Measurements from ENCODE around the gene CFAP107. TPM values are rescaled to one million over a fixed set of nuclear protein-coding genes. Genes with fewer than 3 reads are reported as not detected.

CFAP107 gene
- total and polyA plus RNA-seq, 2 of the 4 experiments (the other 2 are of a cell fraction) = not detected

- Histone ChIP-seq H3K14ac (replicated peaks; ENCODE audit: low read depth, low read length) (no peak overlapping the region), H2BK20ac (ENCODE audit: low read depth, low read length) (no peak overlapping the region), H3K9me3 (ENCODE audit: control insufficient read depth, insufficient read depth, low read length) (peaks cover 25% of the 10 kb centered on the region), H3K9ac (ENCODE audit: low read depth, low read length) (no peak overlapping the region), H2BK5ac (ENCODE audit: low read depth, low read length, poor library complexity, severe bottlenecking) (no peak overlapping the region), H3K79me1 (ENCODE audit: low read depth in 1 of 2, low read length in 2 of 2) (no peaks in the 10 kb centered on the region), H2AK5ac (ENCODE audit: low read depth, low read length) (no peak overlapping the region), H3K27me3 (ENCODE audit: control insufficient read depth, insufficient read depth, low read length) (no peaks in the 10 kb centered on the region), H3K27ac (ENCODE audit: insufficient read depth, low read length) (no peak overlapping the region), H3K9me1 (ENCODE audit: insufficient read depth, low read length) (no peaks in the 10 kb centered on the region), H2BK15ac (ENCODE audit: low read depth, low read length) (no peak overlapping the region), H2AFZ (replicated peaks; ENCODE audit: low read length, poor library complexity) (no peak overlapping the region), H3K18ac (ENCODE audit: low read depth, low read length) (no peak overlapping the region), H4K20me1 (ENCODE audit: insufficient read depth, low read length) (no peaks in the 10 kb centered on the region), H3K4ac (ENCODE audit: low read depth, low read length) (no peak overlapping the region), H2AK9ac (replicated peaks; ENCODE audit: low read depth, low read length, poor library complexity) (no peak overlapping the region), H4K91ac (ENCODE audit: insufficient read depth, low read depth, low read length) (no peak overlapping the region), H3K23ac (ENCODE audit: low read depth, low read length) (no peak overlapping the region), H3K36me3 (ENCODE audit: control insufficient read depth, insufficient read depth, low read length) (no peaks in the 10 kb centered on the region), H3K56ac (ENCODE audit: extremely low read depth, insufficient read depth, low read length) (no peak overlapping the region), H3K4me1 (ENCODE audit: control insufficient read depth, insufficient read depth, low read length) (no peaks in the 10 kb centered on the region), H2BK120ac (ENCODE audit: low read depth, low read length) (no peak overlapping the region), H3K4me3 (ENCODE audit: insufficient read depth, low read depth, low read length) (no peak overlapping the region), H4K5ac (ENCODE audit: low read depth, low read length) (no peak overlapping the region), H3K4me2 (ENCODE audit: low read depth, low read length) (no peak overlapping the region), H4K8ac (ENCODE audit: low read depth in 2 of 2, low read length in 2 of 2) (no peak overlapping the region)
- BruUV-seq (replicated peaks) = no TSS peak
- DNase-seq (no peak), ATAC-seq (ENCODE audit: low read depth) (no peak)
- in situ Hi-C loops (cut with MboI; ENCODE audit: low sequenced_read_pairs) = no loop called here
- 54% methylated on average over 2 of the region's 4 CpGs; no CpG with 5 or more reads in 1 of the 2 experiments for WGBS, 2 experiments (ENCODE audit: extremely low coverage in 2 of 2, insufficient read length in 1 of 2)
- ChIA-PET POLR2A (ENCODE audit: unreplicated experiment) (no interaction called here), CTCF (interaction anchor here (0.8 kb wide), 1 partner anchor 9 kb away, joined by 3 read pairs; no protein-coding TSS in a partner anchor)
- TF ChIP-seq ELK1 (IDR thresholded peaks at IDR 0.05; ENCODE audit: borderline replicate concordance, low read depth, low read length) = no peak
- TF ChIP-seq USF2 (IDR thresholded peaks at IDR 0.05; ENCODE audit: low read depth, low read length) = no peak
- no peak for TF ChIP-seq BHLHE40 (IDR thresholded peaks at IDR 0.05; ENCODE audit: low read depth, low read length)
- TF ChIP-seq RCOR1 (IDR thresholded peaks at IDR 0.05; ENCODE audit: insufficient replicate concordance, low read length) = no peak
- no peak for TF ChIP-seq MAZ (IDR thresholded peaks at IDR 0.05; ENCODE audit: borderline replicate concordance, low read depth, low read length)
- no peak for TF ChIP-seq MXI1 (IDR thresholded peaks at IDR 0.05; ENCODE audit: borderline replicate concordance, low read depth, low read length)
- TF ChIP-seq CEBPB (IDR thresholded peaks at IDR 0.05; ENCODE audit: low read depth, low read length) = no peak
- TF ChIP-seq RFX5 (IDR thresholded peaks at IDR 0.05; ENCODE audit: low read depth, low read length) = no peak
- TF ChIP-seq FOS (IDR thresholded peaks at IDR 0.05; ENCODE audit: low read depth, low read length) = no peak
- no peak for TF ChIP-seq SMC3 (IDR thresholded peaks at IDR 0.05; ENCODE audit: low read depth, low read length)
- TF ChIP-seq MAFK (IDR thresholded peaks at IDR 0.05; ENCODE audit: low read depth, low read length) = no peak
- TF ChIP-seq POLR2A (IDR thresholded peaks at IDR 0.05; ENCODE audit: low read depth, low read length) = no peak
- TF ChIP-seq CHD1 (IDR thresholded peaks at IDR 0.05; ENCODE audit: low read depth, low read length) = no peak
- TF ChIP-seq CTCF (conservative IDR thresholded peaks at IDR 0.05; ENCODE audit: low read depth, low read length) = no peak
- no peak for TF ChIP-seq RAD21 (IDR thresholded peaks at IDR 0.05; ENCODE audit: low read length)
- no peak for TF ChIP-seq NFE2L2 (IDR thresholded peaks at IDR 0.05; ENCODE audit: low read depth, low read length)
- intact Hi-C loops (cut with micrococcal nuclease) = no loop called here
- dilution Hi-C loops (cut with HindIII; ENCODE audit: low sequenced_read_pairs, unreplicated experiment) = no loop called here
Observed at GRCh38 chr1:12763479-12763878, 17.5 kb downstream of the CFAP107 start.

Data from IMR-90 (cell line).